ENCODE results near the gene AGBL4.
A peak's percentile ranks its signal among the peaks of the same experiment; 100 is the strongest.

The AGBL4 gene

DNA sequence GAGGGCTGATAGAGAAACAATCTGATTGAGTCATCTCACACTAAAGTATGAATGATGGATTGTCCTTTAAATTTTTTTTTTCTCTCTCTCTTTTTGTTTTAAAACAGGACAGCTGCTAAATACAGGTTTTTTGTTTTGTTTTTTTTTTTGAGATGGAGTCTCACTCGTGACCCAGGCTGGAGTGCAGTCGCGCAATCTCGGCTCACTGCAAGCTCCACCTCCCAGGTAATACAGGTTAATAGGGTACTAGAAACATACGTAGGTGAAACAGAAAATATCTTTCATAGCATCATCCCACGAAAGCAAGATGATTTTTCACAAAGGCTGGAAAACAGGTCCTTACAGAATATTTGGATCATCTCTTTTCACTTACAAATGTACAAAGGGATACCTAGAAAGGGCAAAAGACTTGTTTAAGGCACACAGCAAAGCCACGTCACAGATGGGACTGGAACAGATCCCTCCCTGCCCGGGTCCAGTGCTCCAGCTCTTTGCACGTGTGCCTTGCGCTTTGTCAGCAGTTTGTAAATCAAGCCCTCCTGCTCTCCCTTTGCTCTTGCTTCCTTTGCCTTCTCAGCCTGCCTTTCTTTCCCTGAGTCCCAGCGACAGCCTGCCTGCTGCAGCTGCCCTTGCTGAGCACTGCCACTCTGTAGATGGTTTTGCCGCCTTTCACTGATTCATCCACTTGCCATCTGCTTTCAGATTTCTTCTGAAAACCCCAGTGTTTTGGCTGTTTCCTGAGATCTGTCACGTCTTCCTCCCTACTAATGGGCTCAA lies 1075.8 kb downstream of the AGBL4 start:
- peak; percentile 83 for ATAC-seq
- TF ChIP-seq ZNF70 (CRISPR knock-in tag; IDR thresholded peaks at IDR 0.05) = no peak
- TF ChIP-seq ZFP30 (CRISPR knock-in tag; IDR thresholded peaks at IDR 0.05) = no peak
- TF ChIP-seq, protein P1, sequence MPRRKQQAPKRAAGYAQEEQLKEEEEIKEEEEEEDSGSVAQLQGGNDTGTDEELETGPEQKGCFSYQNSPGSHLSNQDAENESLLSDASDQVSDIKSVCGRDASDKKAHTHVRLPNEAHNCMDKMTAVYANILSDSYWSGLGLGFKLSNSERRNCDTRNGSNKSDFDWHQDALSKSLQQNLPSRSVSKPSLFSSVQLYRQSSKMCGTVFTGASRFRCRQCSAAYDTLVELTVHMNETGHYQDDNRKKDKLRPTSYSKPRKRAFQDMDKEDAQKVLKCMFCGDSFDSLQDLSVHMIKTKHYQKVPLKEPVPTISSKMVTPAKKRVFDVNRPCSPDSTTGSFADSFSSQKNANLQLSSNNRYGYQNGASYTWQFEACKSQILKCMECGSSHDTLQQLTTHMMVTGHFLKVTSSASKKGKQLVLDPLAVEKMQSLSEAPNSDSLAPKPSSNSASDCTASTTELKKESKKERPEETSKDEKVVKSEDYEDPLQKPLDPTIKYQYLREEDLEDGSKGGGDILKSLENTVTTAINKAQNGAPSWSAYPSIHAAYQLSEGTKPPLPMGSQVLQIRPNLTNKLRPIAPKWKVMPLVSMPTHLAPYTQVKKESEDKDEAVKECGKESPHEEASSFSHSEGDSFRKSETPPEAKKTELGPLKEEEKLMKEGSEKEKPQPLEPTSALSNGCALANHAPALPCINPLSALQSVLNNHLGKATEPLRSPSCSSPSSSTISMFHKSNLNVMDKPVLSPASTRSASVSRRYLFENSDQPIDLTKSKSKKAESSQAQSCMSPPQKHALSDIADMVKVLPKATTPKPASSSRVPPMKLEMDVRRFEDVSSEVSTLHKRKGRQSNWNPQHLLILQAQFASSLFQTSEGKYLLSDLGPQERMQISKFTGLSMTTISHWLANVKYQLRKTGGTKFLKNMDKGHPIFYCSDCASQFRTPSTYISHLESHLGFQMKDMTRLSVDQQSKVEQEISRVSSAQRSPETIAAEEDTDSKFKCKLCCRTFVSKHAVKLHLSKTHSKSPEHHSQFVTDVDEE (CRISPR knock-in tag; IDR thresholded peaks at IDR 0.05) = no peak
- TF ChIP-seq RARB (CRISPR knock-in tag; IDR thresholded peaks at IDR 0.05) = no peak
- TF ChIP-seq PPARA (CRISPR knock-in tag; IDR thresholded peaks at IDR 0.05; ENCODE audit: borderline replicate concordance) = no peak
- no peak for TF ChIP-seq ISL1 (CRISPR knock-in tag; IDR thresholded peaks at IDR 0.05)
- TF ChIP-seq, protein P2, sequence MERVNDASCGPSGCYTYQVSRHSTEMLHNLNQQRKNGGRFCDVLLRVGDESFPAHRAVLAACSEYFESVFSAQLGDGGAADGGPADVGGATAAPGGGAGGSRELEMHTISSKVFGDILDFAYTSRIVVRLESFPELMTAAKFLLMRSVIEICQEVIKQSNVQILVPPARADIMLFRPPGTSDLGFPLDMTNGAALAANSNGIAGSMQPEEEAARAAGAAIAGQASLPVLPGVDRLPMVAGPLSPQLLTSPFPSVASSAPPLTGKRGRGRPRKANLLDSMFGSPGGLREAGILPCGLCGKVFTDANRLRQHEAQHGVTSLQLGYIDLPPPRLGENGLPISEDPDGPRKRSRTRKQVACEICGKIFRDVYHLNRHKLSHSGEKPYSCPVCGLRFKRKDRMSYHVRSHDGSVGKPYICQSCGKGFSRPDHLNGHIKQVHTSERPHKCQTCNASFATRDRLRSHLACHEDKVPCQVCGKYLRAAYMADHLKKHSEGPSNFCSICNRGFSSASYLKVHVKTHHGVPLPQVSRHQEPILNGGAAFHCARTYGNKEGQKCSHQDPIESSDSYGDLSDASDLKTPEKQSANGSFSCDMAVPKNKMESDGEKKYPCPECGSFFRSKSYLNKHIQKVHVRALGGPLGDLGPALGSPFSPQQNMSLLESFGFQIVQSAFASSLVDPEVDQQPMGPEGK (CRISPR knock-in tag; IDR thresholded peaks at IDR 0.05; ENCODE audit: borderline replicate concordance) = no peak
- no peak for TF ChIP-seq ESRRG (CRISPR knock-in tag; IDR thresholded peaks at IDR 0.05)
- no peak for TF ChIP-seq BACH2 (CRISPR knock-in tag; IDR thresholded peaks at IDR 0.05; ENCODE audit: borderline replicate concordance)
- no peak for TF ChIP-seq ARNTL (CRISPR knock-in tag; IDR thresholded peaks at IDR 0.05; ENCODE audit: borderline replicate concordance, low read depth)
- TF ChIP-seq, protein P3, sequence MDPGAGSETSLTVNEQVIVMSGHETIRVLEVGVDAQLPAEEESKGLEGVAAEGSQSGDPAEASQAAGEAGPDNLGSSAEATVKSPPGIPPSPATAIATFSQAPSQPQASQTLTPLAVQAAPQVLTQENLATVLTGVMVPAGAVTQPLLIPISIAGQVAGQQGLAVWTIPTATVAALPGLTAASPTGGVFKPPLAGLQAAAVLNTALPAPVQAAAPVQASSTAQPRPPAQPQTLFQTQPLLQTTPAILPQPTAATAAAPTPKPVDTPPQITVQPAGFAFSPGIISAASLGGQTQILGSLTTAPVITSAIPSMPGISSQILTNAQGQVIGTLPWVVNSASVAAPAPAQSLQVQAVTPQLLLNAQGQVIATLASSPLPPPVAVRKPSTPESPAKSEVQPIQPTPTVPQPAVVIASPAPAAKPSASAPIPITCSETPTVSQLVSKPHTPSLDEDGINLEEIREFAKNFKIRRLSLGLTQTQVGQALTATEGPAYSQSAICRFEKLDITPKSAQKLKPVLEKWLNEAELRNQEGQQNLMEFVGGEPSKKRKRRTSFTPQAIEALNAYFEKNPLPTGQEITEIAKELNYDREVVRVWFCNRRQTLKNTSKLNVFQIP (CRISPR knock-in tag; IDR thresholded peaks at IDR 0.05; ENCODE audit: borderline replicate concordance, low read depth) = no peak
- no peak for TF ChIP-seq OSR1 (CRISPR knock-in tag; IDR thresholded peaks at IDR 0.05)
- TF ChIP-seq GLIS3 (CRISPR knock-in tag; IDR thresholded peaks at IDR 0.05) = no peak
- no peak for TF ChIP-seq TOX (CRISPR knock-in tag; IDR thresholded peaks at IDR 0.05; ENCODE audit: borderline replicate concordance)
- TF ChIP-seq ZFP3 (CRISPR knock-in tag; IDR thresholded peaks at IDR 0.05) = no peak
- TF ChIP-seq ZNF8 (CRISPR knock-in tag; IDR thresholded peaks at IDR 0.05) = no peak
- no peak for TF ChIP-seq SNAI2 (CRISPR knock-in tag; IDR thresholded peaks at IDR 0.05)

DNA sequence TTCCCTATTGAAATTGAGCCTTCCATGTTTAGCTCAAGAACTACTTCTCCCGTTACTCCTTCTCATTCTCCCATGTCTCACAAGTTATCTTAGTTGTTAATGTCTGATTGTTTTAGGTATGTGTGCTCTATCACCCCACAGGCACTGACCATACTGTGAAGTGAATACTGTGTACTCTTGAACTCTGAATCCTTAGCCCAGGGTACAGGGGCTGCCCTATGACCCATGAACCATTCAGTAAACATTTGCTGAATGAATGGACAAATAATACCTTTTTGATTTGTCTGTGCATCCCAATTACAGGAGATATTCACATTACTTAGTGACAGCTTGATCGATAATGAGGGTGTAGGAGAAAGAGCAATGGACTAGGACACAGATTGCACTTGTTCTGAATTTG lies 1077.7 kb downstream of the AGBL4 start:
- no peak for TF ChIP-seq RARB (CRISPR knock-in tag; IDR thresholded peaks at IDR 0.05)
- TF ChIP-seq TCF4 (CRISPR knock-in tag; IDR thresholded peaks at IDR 0.05; ENCODE audit: borderline replicate concordance) = no peak
- TF ChIP-seq, protein P3 (CRISPR knock-in tag; IDR thresholded peaks at IDR 0.05; ENCODE audit: borderline replicate concordance, low read depth) = no peak
- TF ChIP-seq, protein P4, sequence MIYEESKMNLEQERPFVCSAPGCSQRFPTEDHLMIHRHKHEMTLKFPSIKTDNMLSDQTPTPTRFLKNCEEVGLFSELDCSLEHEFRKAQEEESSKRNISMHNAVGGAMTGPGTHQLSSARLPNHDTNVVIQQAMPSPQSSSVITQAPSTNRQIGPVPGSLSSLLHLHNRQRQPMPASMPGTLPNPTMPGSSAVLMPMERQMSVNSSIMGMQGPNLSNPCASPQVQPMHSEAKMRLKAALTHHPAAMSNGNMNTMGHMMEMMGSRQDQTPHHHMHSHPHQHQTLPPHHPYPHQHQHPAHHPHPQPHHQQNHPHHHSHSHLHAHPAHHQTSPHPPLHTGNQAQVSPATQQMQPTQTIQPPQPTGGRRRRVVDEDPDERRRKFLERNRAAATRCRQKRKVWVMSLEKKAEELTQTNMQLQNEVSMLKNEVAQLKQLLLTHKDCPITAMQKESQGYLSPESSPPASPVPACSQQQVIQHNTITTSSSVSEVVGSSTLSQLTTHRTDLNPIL (CRISPR knock-in tag; IDR thresholded peaks at IDR 0.05; ENCODE audit: low read depth) = no peak
- no peak for TF ChIP-seq TOX (CRISPR knock-in tag; IDR thresholded peaks at IDR 0.05; ENCODE audit: borderline replicate concordance)
- no peak for TF ChIP-seq ARNTL (CRISPR knock-in tag; IDR thresholded peaks at IDR 0.05; ENCODE audit: borderline replicate concordance, low read depth)
- TF ChIP-seq ISL1 (CRISPR knock-in tag; IDR thresholded peaks at IDR 0.05) = no peak
- TF ChIP-seq ZNF565 (CRISPR knock-in tag; conservative IDR thresholded peaks at IDR 0.05; ENCODE audit: low read depth) = no peak
- no peak for TF ChIP-seq PPARA (CRISPR knock-in tag; IDR thresholded peaks at IDR 0.05; ENCODE audit: borderline replicate concordance)
- TF ChIP-seq ZNF70 (CRISPR knock-in tag; IDR thresholded peaks at IDR 0.05) = no peak
- no peak for TF ChIP-seq GLIS3 (CRISPR knock-in tag; IDR thresholded peaks at IDR 0.05)
- no peak for TF ChIP-seq CSDC2 (CRISPR knock-in tag; IDR thresholded peaks at IDR 0.05)
- TF ChIP-seq OSR1 (CRISPR knock-in tag; IDR thresholded peaks at IDR 0.05) = no peak
- ATAC-seq = no peak
